VCaP (cell line): ENCODE measurements around the gene MKS1.

Experiments used
- H3K27ac ChIP-seq: fragments of 450-650 bp; 2 replicates; pipeline ENCODE4 v1.5.1; 2017
- CTCF ChIP-seq: fragments of 450-650 bp; conservative IDR thresholded peaks from 2 replicates; pipeline ENCODE4 v1.5.1; 2017; ENCODE audit warnings: mild to moderate bottlenecking, moderate library complexity

The MKS1 gene

DNA sequence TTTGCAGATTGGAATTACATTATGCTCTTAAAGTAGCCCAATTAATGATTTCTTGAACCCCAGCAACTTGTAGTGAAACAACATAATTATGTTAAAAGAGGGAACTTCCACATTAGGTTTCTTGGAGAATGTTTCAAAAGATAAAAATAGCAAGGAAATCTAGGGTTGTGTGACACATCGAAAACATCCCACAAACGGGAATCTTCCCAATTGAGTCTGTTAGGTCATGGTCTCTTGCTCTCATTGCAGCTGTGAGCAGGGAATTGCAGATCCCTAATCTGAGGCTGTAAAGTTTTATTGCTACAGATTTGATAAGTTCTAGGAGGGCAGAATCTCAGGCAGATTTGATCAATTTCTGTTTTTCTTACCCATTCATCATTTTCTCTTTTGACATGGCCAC is 12.6 kb upstream of the MKS1 start:
- no peak overlapping the region for H3K27ac ChIP-seq
- TF ChIP-seq CTCF = no peak

DNA sequence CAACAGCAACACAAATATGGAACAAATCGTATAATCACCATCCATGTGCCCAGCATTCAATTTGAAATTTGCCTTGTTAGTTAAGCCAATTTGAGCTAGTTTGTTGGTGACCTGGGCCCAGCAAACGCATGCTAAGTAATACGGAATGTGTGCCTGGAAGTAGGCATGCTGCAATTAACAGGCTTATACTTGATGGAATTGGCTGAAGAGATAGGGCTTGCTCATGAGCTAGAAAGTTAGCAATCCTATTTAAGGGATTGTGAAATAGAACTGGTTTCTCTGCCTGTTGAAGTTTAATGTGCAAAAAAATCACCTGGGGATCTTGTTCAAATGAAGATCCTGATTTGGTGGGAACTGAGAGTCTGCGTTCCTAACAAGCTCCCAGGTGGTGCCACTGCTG is 10.8 kb upstream of the MKS1 start:
- H3K27ac ChIP-seq = no peak overlapping the region
- TF ChIP-seq CTCF = no peak

GRCh38 chr17:58229384-58229783 is 10.3 kb upstream of the MKS1 start:
- H3K27ac ChIP-seq = no peak overlapping the region
- TF ChIP-seq CTCF = no peak

DNA sequence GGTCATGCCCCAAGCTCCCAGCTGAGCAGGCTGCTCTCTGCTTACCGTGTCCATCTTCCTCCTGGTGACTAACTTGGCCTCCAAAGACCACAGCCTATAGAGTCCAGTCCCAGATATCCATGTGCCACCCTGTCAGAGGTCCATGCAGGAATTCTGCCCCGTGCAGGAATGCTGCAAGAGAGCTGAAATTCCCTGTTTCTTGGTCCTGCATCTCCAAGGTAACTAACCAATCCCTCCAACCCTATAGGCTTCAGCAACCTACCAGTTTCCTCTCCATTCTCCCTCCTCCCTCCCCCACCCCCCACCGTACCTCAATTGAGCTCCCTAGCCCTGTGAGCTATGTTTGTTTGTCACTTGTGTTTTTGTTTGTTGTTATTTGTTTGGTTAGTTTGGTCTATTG is 9.6 kb upstream of the MKS1 start:
- no peak overlapping the region for H3K27ac ChIP-seq
- no peak for TF ChIP-seq CTCF

- TF ChIP-seq CTCF = no peak
- no peak overlapping the region for H3K27ac ChIP-seq
These were observed 8.7 kb upstream of the MKS1 start for GRCh38 chr17:58227733-58228132.

DNA sequence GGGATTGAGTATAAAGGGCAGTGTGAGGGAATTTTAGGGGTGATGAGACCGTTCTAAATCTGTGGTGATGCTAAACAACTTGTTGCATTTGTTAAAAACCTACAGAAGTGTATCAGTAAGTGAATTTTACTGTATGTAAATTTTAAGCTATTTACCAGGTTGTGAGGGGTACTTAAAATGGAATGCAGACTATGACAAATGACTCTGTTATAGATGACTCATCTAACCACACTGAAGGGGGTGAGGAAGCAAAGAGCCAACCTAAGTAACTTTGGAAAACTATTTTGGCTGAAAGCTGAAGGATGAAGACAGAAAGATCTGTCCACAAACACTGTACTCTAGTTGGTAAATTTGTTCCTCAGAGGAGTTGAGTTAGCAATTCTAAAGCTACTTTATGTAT is 5.3 kb upstream of the MKS1 start:
- no peak overlapping the region for H3K27ac ChIP-seq
- TF ChIP-seq CTCF = no peak

- TF ChIP-seq CTCF = no peak
- peak overlapping the region; percentile 93 for H3K27ac ChIP-seq
These were observed 731 bp upstream of the MKS1 start for GRCh38 chr17:58219789-58220183.

GRCh38 chr17:58217766-58218165 is 1.3 kb downstream of the MKS1 start:
- TF ChIP-seq CTCF = no peak
- H3K27ac ChIP-seq = no peak overlapping the region
